GM04503 (cell line): Measurements from ENCODE around the gene MAD1L1.
"Not testable (repeated sequence)": the region's sequence is repeated elsewhere in the genome, so short reads cannot be mapped to it uniquely, and the experiment has no call there.

Experiments used
- DNase-seq: peaks from one replicate; pipeline ENCODE4 v3.0.0-alpha.2; 2012; ENCODE audit warnings: low read depth

Gene MAD1L1

GRCh38 chr7:1831933-1832535, 400.7 kb downstream of the MAD1L1 start:
- not testable (repeated sequence) for DNase-seq

- not testable (repeated sequence) for DNase-seq
These were observed 401.3 kb downstream of the MAD1L1 start for GRCh38 chr7:1831471-1831870.

- not testable (repeated sequence) for DNase-seq
These were observed 403.1 kb downstream of the MAD1L1 start for GRCh38 chr7:1829668-1830067.

- DNase-seq, result no peak
These were observed 403.6 kb downstream of the MAD1L1 start for GRCh38 chr7:1829111-1829510.

GRCh38 chr7:1828170-1828569, 404.6 kb downstream of the MAD1L1 start:
- not testable (repeated sequence) for DNase-seq

GRCh38 chr7:1827521-1827981, 405.2 kb downstream of the MAD1L1 start:
- DNase-seq, result not testable (repeated sequence)

- not testable (repeated sequence) for DNase-seq
These were observed 405.8 kb downstream of the MAD1L1 start for GRCh38 chr7:1826931-1827330.

- no peak for DNase-seq
These were observed 406.6 kb downstream of the MAD1L1 start for GRCh38 chr7:1825897-1826741.

GRCh38 chr7:1825647-1825896, 407.2 kb downstream of the MAD1L1 start:
- not testable (repeated sequence) for DNase-seq

GRCh38 chr7:1824882-1825646, 407.7 kb downstream of the MAD1L1 start:
- not testable (repeated sequence) for DNase-seq

- not testable (repeated sequence) for DNase-seq
These were observed 408.4 kb downstream of the MAD1L1 start for GRCh38 chr7:1824151-1824881.

- no peak for DNase-seq
These were observed 409.2 kb downstream of the MAD1L1 start for GRCh38 chr7:1823376-1824150.

- DNase-seq, result no peak
These were observed 413.4 kb downstream of the MAD1L1 start for GRCh38 chr7:1819259-1819841.

GRCh38 chr7:1818575-1819258, 414.0 kb downstream of the MAD1L1 start:
- no peak for DNase-seq

GRCh38 chr7:1817061-1817712, 415.6 kb downstream of the MAD1L1 start:
- DNase-seq, result no peak

- not testable (repeated sequence) for DNase-seq
These were observed 416.3 kb downstream of the MAD1L1 start for GRCh38 chr7:1816451-1816850.

GRCh38 chr7:1815551-1816281, 417.0 kb downstream of the MAD1L1 start:
- not testable (repeated sequence) for DNase-seq

- DNase-seq, result no peak
These were observed 417.7 kb downstream of the MAD1L1 start for GRCh38 chr7:1815051-1815481.
